GM21737 (cell line): ENCODE data around the gene DEFB110.

Experiments
- ATAC-seq: cut with Tn5 transposase; IDR thresholded peaks from one replicate; pipeline ENCODE4 v1.9.1; 2021; ENCODE audit warnings: mild to moderate bottlenecking, moderate library complexity; ENCODE audit not compliant: unreplicated experiment

Gene DEFB110

DNA sequence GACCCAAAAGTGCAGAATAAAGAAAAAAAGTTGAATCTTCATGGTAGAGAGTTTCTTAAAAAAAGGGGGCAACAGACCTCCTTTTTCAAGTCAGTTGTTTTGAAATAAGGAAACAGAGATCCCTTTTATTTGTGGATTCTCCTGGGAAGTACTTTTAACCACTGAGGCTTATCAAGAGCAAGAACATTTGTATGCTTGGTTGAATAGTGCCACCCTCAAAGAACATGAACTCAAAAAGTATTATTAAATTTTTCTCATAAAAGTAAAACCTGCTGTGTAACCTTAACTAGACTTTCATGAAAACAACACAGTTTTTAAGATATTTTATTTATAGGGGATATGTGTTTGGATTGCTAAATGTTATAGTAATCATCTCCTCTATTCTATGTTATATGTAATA is at the start of gene DEFB110:
Gene DEFB110, minus strand, starts transcription at position 101 of the 400 bp plus-strand sequence. Its CDS starts 59 bp downstream, at position 42.
- no peak for ATAC-seq

DNA sequence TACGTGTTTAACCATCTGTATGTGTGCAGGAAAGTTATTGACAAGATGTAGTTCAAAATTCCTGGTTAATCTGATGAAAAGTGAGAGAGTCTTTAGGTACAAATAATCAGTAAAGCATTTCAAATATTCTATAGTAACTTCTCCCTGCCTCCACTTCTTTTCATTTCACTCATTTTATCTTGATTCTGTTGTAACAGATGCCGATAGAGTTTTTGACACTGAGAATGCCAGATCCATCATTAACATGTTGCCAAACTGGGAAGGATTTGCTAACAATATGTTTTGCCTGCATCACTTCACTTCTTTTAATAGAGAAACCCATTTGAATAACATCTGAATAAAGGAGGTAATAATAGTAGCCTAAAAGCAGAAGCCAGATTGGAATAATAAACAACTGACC is 48.3 kb upstream of the DEFB110 start:
- no peak for ATAC-seq

- no peak for ATAC-seq
Measured at GRCh38 chr6:50062051-50062450, 40.3 kb upstream of the DEFB110 start.

- no peak for ATAC-seq
Measured at GRCh38 chr6:50056242-50056641, 34.4 kb upstream of the DEFB110 start.

DNA sequence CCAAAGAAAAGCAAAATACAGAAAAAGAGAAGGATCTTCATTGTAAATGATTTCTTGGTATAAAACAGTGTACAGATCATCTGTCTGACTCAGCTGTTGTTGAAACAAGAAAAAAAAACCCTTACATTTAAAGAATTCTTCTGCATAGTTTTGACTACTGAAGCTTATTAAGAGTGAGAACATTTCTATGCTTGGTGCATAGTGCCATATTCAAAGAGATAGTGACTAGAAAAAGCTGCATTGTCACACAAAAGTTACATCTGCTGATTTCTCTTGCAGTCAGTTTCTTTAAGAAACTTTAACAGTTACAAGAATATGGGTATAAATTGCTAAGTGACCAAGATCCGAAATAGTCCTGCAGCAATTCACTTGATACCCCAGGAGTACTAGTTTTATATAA is 28.0 kb upstream of the DEFB110 start, which contains the start of gene DEFB112:
Gene DEFB112, minus strand, starts transcription at position 101 of the 400 bp plus-strand sequence. Its CDS starts 60 bp downstream, at position 41.
- ATAC-seq = no peak

- ATAC-seq = no peak
Measured at GRCh38 chr6:50047026-50047425, 25.2 kb upstream of the DEFB110 start.

- ATAC-seq = no peak
Measured at GRCh38 chr6:50030777-50031562, 9.2 kb upstream of the DEFB110 start.

GRCh38 chr6:50030350-50030749 is 8.6 kb upstream of the DEFB110 start:
- no peak for ATAC-seq

- no peak for ATAC-seq
Measured at GRCh38 chr6:50025258-50025657, 3.5 kb upstream of the DEFB110 start.

DNA sequence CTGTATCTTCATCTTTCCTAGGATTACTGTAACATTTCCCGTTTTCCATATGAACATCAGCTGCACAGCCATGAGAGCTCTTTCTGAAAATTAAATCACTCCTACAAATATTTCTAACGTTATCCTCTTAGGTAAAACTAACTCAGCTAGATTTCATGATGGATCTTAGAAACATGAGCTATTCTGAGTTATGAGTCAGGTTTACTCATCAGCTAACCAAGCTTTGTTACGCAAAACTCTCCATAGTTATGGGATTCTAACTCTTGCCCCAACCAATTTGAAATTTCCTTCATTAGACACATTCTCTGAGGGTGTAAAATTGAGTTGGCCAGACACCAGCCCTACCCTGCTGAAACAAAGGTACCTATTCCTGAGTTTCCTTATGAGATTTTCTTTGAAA is 14.0 kb downstream of the DEFB110 start:
- ATAC-seq = no peak

DNA sequence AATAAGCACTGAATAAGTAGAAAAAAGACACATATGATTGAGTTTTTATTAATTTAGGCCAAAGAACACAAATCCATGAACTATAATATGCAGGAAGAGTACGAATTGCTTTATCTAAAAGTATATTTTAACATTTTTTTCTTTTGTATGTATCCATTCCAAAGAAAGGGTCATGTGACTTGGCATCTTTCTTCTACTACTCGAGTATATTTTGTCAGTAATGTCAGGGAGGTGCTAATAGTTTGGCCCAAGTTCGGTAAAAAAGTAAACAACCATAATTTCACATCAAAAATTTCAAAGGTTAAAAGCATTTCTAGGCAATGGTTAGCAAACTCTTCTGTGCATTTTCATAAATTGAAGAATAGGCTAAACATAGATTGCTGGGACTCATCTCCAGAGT is 18.7 kb downstream of the DEFB110 start:
- ATAC-seq = no peak

- no peak for ATAC-seq
Measured at GRCh38 chr6:49995278-49995677, 26.5 kb downstream of the DEFB110 start.

- no peak for ATAC-seq
Measured at GRCh38 chr6:49988900-49989299, 32.9 kb downstream of the DEFB110 start.

- ATAC-seq = no peak
Measured at GRCh38 chr6:49987749-49988148, 34.0 kb downstream of the DEFB110 start.

DNA sequence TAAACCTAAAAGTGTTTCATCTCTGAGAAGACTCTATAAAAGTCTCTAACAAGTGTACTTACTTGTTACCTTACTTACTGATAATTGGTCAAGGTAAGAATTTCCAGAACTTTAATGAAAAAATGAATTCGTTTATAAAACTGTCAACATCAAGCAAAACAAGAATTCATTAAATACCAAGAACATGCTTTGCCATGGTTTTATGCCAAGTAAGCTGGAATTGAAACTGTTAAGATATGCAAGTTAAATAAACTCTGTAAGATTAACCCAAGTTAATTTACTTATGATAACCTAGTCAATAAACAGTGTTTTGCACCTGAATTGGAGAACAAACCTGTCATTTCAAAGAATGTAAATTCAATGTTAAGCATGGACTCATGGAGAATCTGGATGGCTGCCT is 35.2 kb downstream of the DEFB110 start:
- ATAC-seq = no peak

- no peak for ATAC-seq
Measured at GRCh38 chr6:49982046-49982445, 39.7 kb downstream of the DEFB110 start.

- peak; percentile 48 for ATAC-seq
Measured at GRCh38 chr6:49980898-49981297, 40.9 kb downstream of the DEFB110 start.

GRCh38 chr6:49979584-49979983 is 42.2 kb downstream of the DEFB110 start:
- peak; percentile 38 for ATAC-seq

DNA sequence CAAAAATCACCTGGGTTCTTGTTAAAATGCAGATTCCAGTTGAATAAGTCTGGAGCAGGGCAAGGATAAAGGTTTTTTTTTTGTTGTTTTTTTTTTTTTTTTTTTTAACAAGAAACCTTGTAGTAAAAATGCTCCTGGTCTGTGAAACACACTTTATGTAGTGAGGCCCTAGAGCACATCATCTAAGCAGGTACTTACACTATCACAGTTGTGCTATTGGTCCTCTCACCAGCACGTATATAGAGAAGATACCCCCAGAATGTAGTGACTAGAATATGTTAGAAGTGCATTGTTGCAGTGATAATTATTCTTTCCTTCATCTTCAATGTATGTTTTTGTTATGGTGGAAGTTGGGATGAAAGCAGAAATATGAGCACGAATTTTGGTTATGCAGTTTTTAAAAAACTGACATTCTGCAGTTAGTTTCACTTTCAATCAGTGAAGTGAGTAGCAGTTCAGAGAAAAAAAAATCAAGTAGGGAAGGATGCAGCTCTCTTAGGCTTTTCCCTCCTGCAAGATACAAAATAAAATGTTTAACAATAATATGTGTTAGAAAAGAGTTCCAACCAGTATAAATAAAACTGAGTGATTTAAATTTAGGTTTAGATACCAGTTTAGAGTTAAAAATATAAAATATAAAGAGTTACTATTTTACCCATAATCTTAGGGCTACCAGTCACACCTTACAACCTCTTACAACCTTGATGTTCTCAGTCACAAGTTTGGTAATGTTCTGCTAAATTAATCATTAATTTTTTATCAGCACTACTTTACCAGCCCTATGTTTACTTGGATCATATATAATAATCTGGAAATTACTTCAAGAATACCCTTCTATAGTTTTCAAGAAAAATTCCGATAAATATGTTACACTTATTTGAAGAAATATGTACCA is 43.2 kb downstream of the DEFB110 start:
- ATAC-seq = peak; percentile 55

GRCh38 chr6:49969605-49970004 is 52.2 kb downstream of the DEFB110 start, which contains the start of gene DEFB113:
Gene DEFB113, minus strand, starts transcription at chr6:49969625. Its CDS starts 0 bp downstream, at chr6:49969625.
- ATAC-seq = no peak
